SK-N-SH (cell line): ENCODE data around the gene TRIM27. TPM values are rescaled to one million over a fixed set of nuclear protein-coding genes. Genes with fewer than 3 reads are reported as not detected.

Experiments
- CTCF ChIA-PET: fragments of 300-600, 350-600 bp; formaldehyde crosslinking; extraction: SDS; loops from one replicate; lab custom pipeline; 2021; lab: Yijun Ruan, JAX
- POLR2A ChIA-PET: fragments of 350-600 bp; sonication (Branson Sonifier 250); formaldehyde crosslinking; extraction: SDS; loops from one replicate; lab custom pipeline; 2020; ENCODE audit warnings: antibody characterized with exemption, inconsistent platforms; lab: Yijun Ruan, JAX
- DNase-seq: peaks from one replicate; pipeline ENCODE4 v3.0.0; 2012
- H2AFZ ChIP-seq: fragments of 200-600 bp; sonication (generic); 2 replicates; pipeline ENCODE4 v1.8.1; 2016; ENCODE audit warnings: antibody characterized with exemption, mild to moderate bottlenecking, low read depth
- H3F3A ChIP-seq: fragments of 200-600 bp; sonication (generic); replicated peaks from 2 replicates; pipeline ENCODE3; 2016; ENCODE audit warnings: antibody characterized with exemption, mild to moderate bottlenecking; ENCODE audit not compliant: insufficient read depth
- H3K27ac ChIP-seq, 2 experiments: fragments of 200-500 bp in 1 of 2; fragments of 200-600 bp in 1 of 2; sonication (Bioruptor generic) in 1 of 2; sonication (generic), shearing (Covaris generic) in 1 of 2; 2 replicates each; pipeline versions ENCODE4 v1.5.1 to v1.6.1; 2014 to 2016; ENCODE audit warnings: low read depth in 2 of 2, inconsistent platforms in 1 of 2, low read length in 1 of 2, mild to moderate bottlenecking in 1 of 2, mixed read lengths in 1 of 2
- H3K27me3 ChIP-seq: fragments of 200-600 bp; sonication (generic), shearing (Covaris generic); 2 replicates; pipeline ENCODE4 v1.6.1; 2016; ENCODE audit warnings: mixed run types; ENCODE audit not compliant: insufficient read depth
- H3K36me3 ChIP-seq, 2 experiments: fragments of 200-500 bp in 1 of 2; fragments of 200-600 bp in 1 of 2; sonication (Bioruptor generic) in 1 of 2; sonication (generic) in 1 of 2; replicated peaks in 1 of 2; 2 replicates each; pipeline versions ENCODE3 to v1.5.1; 2014 to 2016; ENCODE audit warnings: low read length in 1 of 2, mild to moderate bottlenecking in 1 of 2; ENCODE audit not compliant: insufficient read depth in 2 of 2, control insufficient read depth in 1 of 2
- H3K4me1 ChIP-seq, 2 experiments: fragments of 200-500 bp in 1 of 2; fragments of 200-600 bp in 1 of 2; sonication (Bioruptor generic) in 1 of 2; sonication (generic), shearing (Covaris generic) in 1 of 2; 2 replicates each; pipeline versions ENCODE4 v1.5.1 to v1.6.1; 2014 to 2016; ENCODE audit warnings: low read depth in 1 of 2, low read length in 1 of 2, mixed run types in 1 of 2; ENCODE audit not compliant: insufficient read depth in 2 of 2, control insufficient read depth in 1 of 2
- H3K4me2 ChIP-seq: fragments of 200-600 bp; sonication (generic), shearing (Covaris generic); 2 replicates; pipeline ENCODE4 v1.6.1; 2017; ENCODE audit warnings: mixed run types
- H3K4me3 ChIP-seq, 2 experiments: fragments of 200-500 bp in 1 of 2; fragments of 200-600 bp in 1 of 2; sonication (Bioruptor generic) in 1 of 2; sonication (generic), shearing (Covaris generic) in 1 of 2; 2 replicates each; pipeline versions ENCODE4 v1.5.1 to v1.8.1; 2014 to 2016; ENCODE audit warnings: low read depth in 2 of 2, inconsistent platforms in 1 of 2, low read length in 1 of 2, mild to moderate bottlenecking in 1 of 2, mixed read lengths in 1 of 2, moderate library complexity in 1 of 2
- H3K79me2 ChIP-seq: fragments of 200-600 bp; sonication (generic); 2 replicates; pipeline ENCODE4 v1.8.1; 2017; ENCODE audit warnings: mild to moderate bottlenecking; ENCODE audit not compliant: insufficient read depth
- H3K9ac ChIP-seq: fragments of 200-600 bp; sonication (generic); 2 replicates; pipeline ENCODE4 v1.6.1; 2017; ENCODE audit warnings: mixed run types
- H3K9me2 ChIP-seq: fragments of 200-600 bp; sonication (generic); 2 replicates; pipeline ENCODE4 v1.6.1; 2017; ENCODE audit warnings: mixed run types
- H3K9me3 ChIP-seq: fragments of 200-600 bp; sonication (generic); 2 replicates; pipeline ENCODE4 v1.6.1; 2017; ENCODE audit warnings: mixed run types, mild to moderate bottlenecking, moderate library complexity
- H4K20me1 ChIP-seq: fragments of 200-600 bp; sonication (generic); 2 replicates; pipeline ENCODE4 v1.6.1; 2017; ENCODE audit warnings: mild to moderate bottlenecking, mixed run types; ENCODE audit not compliant: insufficient read depth
- CHD2 ChIP-seq: fragments of 150-350 bp; IDR thresholded peaks from 2 replicates; pipeline ENCODE4 v1.6.1; 2018; ENCODE audit warnings: low read length; ENCODE audit not compliant: partially characterized antibody
- ELF1 ChIP-seq: IDR thresholded peaks from 2 replicates; pipeline ENCODE4 v1.4.0; 2012
- EZH2phosphoT487 ChIP-seq: fragments of 200-600 bp; sonication (generic); IDR thresholded peaks from 2 replicates; pipeline ENCODE4 v1.6.1; 2017; ENCODE audit warnings: low read depth, mixed run types, mild to moderate bottlenecking, antibody characterized with exemption, moderate library complexity, borderline replicate concordance
- FOSL2 ChIP-seq: IDR thresholded peaks from 2 replicates; pipeline ENCODE4 v1.4.0; 2012; ENCODE audit warnings: low read depth, mild to moderate bottlenecking, moderate library complexity, borderline replicate concordance
- FOXJ3 ChIP-seq: sonication (generic); formaldehyde crosslinking; IDR thresholded peaks from 2 replicates; pipeline ENCODE4 v1.5.1; 2020; ENCODE audit warnings: mild to moderate bottlenecking, missing genetic modification reagents
- GABPA ChIP-seq: IDR thresholded peaks from 2 replicates; pipeline ENCODE4 v1.4.0; 2012; ENCODE audit warnings: low read depth, mild to moderate bottlenecking
- IRF3 ChIP-seq: fragments of 150-350 bp; IDR thresholded peaks from 2 replicates; pipeline ENCODE4 v1.6.1; 2016; ENCODE audit warnings: mild to moderate bottlenecking, low read depth, low read length
- JUND ChIP-seq: IDR thresholded peaks from 2 replicates; pipeline ENCODE4 v1.4.0; 2012
- MAX ChIP-seq: IDR thresholded peaks from 2 replicates; pipeline ENCODE4 v1.4.0; 2012; ENCODE audit warnings: low read depth
- MEF2A ChIP-seq: IDR thresholded peaks from 2 replicates; pipeline ENCODE4 v1.4.0; 2012; ENCODE audit warnings: low read depth, borderline replicate concordance
- MXI1 ChIP-seq: IDR thresholded peaks from 2 replicates; pipeline ENCODE4 v1.6.1; 2012; ENCODE audit warnings: mild to moderate bottlenecking, low read depth, low read length, improper control_type of control experiment
- NFIC ChIP-seq: IDR thresholded peaks from 2 replicates; pipeline ENCODE4 v1.4.0; 2012; ENCODE audit warnings: borderline replicate concordance
- NRF1 ChIP-seq: IDR thresholded peaks from 2 replicates; pipeline ENCODE4 v1.6.1; 2012; ENCODE audit warnings: low read depth, mild to moderate bottlenecking, low read length
- PBX3 ChIP-seq: IDR thresholded peaks from 2 replicates; pipeline ENCODE4; 2012
- POLR2AphosphoS5 ChIP-seq: IDR thresholded peaks from 2 replicates; pipeline ENCODE4 v1.6.1; 2012; ENCODE audit warnings: low read depth, low read length
- RCOR1 ChIP-seq: fragments of 150-350 bp; IDR thresholded peaks from 2 replicates; pipeline ENCODE4 v1.6.1; 2017; ENCODE audit warnings: antibody characterized with exemption, low read length
- REST ChIP-seq: IDR thresholded peaks from 2 replicates; pipeline ENCODE4 v1.6.1; 2012; ENCODE audit warnings: mild to moderate bottlenecking, low read depth, low read length, moderate library complexity
- RFX5 ChIP-seq: IDR thresholded peaks from 2 replicates; pipeline ENCODE4 v1.6.1; 2012; ENCODE audit warnings: mild to moderate bottlenecking, improper control_type of control experiment, low read length
- RXRA ChIP-seq: IDR thresholded peaks from 2 replicates; pipeline ENCODE4 v1.4.0; 2012; ENCODE audit warnings: low read depth, mild to moderate bottlenecking, borderline replicate concordance
- SIN3A ChIP-seq: IDR thresholded peaks from 2 replicates; pipeline ENCODE4 v1.6.1; 2012; ENCODE audit warnings: low read depth, mild to moderate bottlenecking, low read length, moderate library complexity, borderline replicate concordance
- TAF1 ChIP-seq: IDR thresholded peaks from 2 replicates; pipeline ENCODE4 v1.6.1; 2012; ENCODE audit warnings: low read depth, mild to moderate bottlenecking, low read length, moderate library complexity, borderline replicate concordance
- TCF12 ChIP-seq: IDR thresholded peaks from 2 replicates; pipeline ENCODE4 v1.4.0; 2012
- TEAD4 ChIP-seq: IDR thresholded peaks from 2 replicates; pipeline ENCODE4 v1.4.0; 2012; ENCODE audit warnings: mild to moderate bottlenecking, borderline replicate concordance; ENCODE audit not compliant: insufficient read depth
- YY1 ChIP-seq: IDR thresholded peaks from 2 replicates; pipeline ENCODE4 v1.4.0; 2012; ENCODE audit warnings: low read depth, mild to moderate bottlenecking
- ZBTB33 ChIP-seq: IDR thresholded peaks from 2 replicates; pipeline ENCODE4 v1.4.0; 2012; ENCODE audit warnings: low read depth, borderline replicate concordance
- WGBS: methylation state at CpG from one replicate; pipeline ENCODE4 v1.1.6; 2017; ENCODE audit warnings: low lambda C conversion rate; 5-methylcytosine and 5-hydroxymethylcytosine counted together
- polyA plus RNA-seq, 3 experiments: library from polyadenylated mRNA; depleted of rRNA; stranded (reverse); fragments of >200 nt; gene quantifications; 2 replicates each; pipeline ENCODE4 v1.2.3, GENCODE V29; 2012

TRIM27 gene
- 43.8 and 67.4 TPM in 2 replicates for polyA plus RNA-seq (2012; rRNA removed)
- polyA plus RNA-seq (2012; cell fraction: cytosol; rRNA removed) = 38.7 and 46.0 TPM in 2 replicates
- 100 and 125 TPM in 2 replicates for polyA plus RNA-seq (2012; cell fraction: nucleus; rRNA removed)

- H3K4me3 ChIP-seq = peak within 1 kb of the TSS; percentile 97
- 0% methylated on average over 20 of the region's 89 CpGs for WGBS
- ChIA-PET POLR2A (interaction anchor here (0.6 to 3.2 kb wide), 18 partner anchors 9 to 1114 kb away, joined by 3 to 18 read pairs (median 3); a partner anchor contains a TSS), CTCF (interaction anchor here (0.6 to 2.2 kb wide), 10 partner anchors 8 to 1773 kb away, joined by 3 to 12 read pairs (median 4); no protein-coding TSS in a partner anchor)
- H4K20me1 ChIP-seq = peaks cover 17% of the 10 kb centered on the region
- peaks cover 6 to 13% of the 10 kb centered on the region in 2 experiments; a peak in 2 of 4 replicates for H3K4me1 ChIP-seq
- no peaks in the 10 kb centered on the region for H3K9me3 ChIP-seq
- H3K79me2 ChIP-seq = peaks cover 49% of the 10 kb centered on the region
- H3K27ac ChIP-seq = peak within 1 kb of the TSS; percentile 80 to 93
- peak within 1 kb of the TSS; percentile 98 for H2AFZ ChIP-seq
- TF ChIP-seq FOXJ3 (CRISPR knock-in tag) = peak; percentile 35; the same call in 1 of the 2 replicates
- TF ChIP-seq RFX5 = no peak
- TF ChIP-seq RCOR1 = no peak; the same call in 1 of the 2 replicates
- no peak for TF ChIP-seq MEF2A
- TF ChIP-seq REST = no peak
- TF ChIP-seq FOSL2 = no peak
- TF ChIP-seq GABPA = peak; percentile 75
- TF ChIP-seq TAF1 = peak; percentile 80
- TF ChIP-seq CHD2 = peak; percentile 56
- TF ChIP-seq MXI1 = peak; percentile 81
- peak; percentile 23; the same call in 1 of the 2 replicates for TF ChIP-seq YY1
- TF ChIP-seq IRF3 = no peak
- TF ChIP-seq NRF1 = no peak
- no peak for TF ChIP-seq EZH2phosphoT487
- TF ChIP-seq SIN3A = peak; percentile 92; the same call in 1 of the 2 replicates
- TF ChIP-seq ZBTB33 = 0 out of 2 replicates have a peak, but pooled peaks have one; percentile 36
- TF ChIP-seq TEAD4 = no peak
- TF ChIP-seq MAX = peak; percentile 84; the same call in 1 of the 2 replicates
- TF ChIP-seq POLR2AphosphoS5 = peak; percentile 85; the same call in 1 of the 2 replicates
- TF ChIP-seq NFIC = peak; percentile 78
- no peak for TF ChIP-seq TCF12
- TF ChIP-seq RXRA = no peak
- TF ChIP-seq PBX3 = peak; percentile 45; the same call in 1 of the 2 replicates
- TF ChIP-seq JUND = no peak
- peak; percentile 50; the same call in 1 of the 2 replicates for TF ChIP-seq ELF1
- no peaks in the 10 kb centered on the region for H3K27me3 ChIP-seq
- peak within 1 kb of the TSS; percentile 98 for H3K4me2 ChIP-seq
- peaks cover 31 to 33% of the 10 kb centered on the region in 2 experiments for H3K36me3 ChIP-seq
- H3F3A ChIP-seq = peaks cover 17% of the 10 kb centered on the region
- H3K9me2 ChIP-seq = no peaks in the 10 kb centered on the region
- peak within 1 kb of the TSS; percentile 97 for H3K9ac ChIP-seq
- peak; percentile 93 for DNase-seq
Observed at GRCh38 chr6:28923318-28924102, at the start of gene TRIM27. Gene TRIM27 (minus strand): TSS chr6:28923985. CDS start chr6:28923632, 353 bp downstream.
